ENCODE data around the gene SLC39A9. TPM values are rescaled to one million over a fixed set of nuclear protein-coding genes. Genes with fewer than 3 reads are reported as not detected.

Gene SLC39A9
- total and polyA plus RNA-seq, 2 experiments from 2014 or later = 17.7 to 48.1 TPM

DNA sequence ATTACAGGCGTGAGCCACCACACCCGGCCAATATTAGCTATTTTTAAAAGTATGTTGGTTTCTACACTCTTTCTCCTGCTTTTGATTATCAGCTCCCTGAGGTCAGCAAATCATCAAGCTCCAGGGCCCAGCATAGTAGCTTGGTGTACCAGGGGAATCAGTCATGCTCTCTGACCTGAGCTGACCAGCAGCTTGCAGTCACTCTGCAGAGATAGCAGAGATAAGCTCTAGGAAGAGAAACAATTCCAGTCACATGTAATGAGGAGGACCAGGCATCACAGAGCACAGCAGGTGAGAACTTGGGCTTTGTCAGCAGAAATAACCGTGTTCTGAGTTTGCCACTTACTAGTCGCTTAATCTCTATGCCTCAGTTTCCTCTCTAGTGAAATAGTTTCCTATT, 94.5 kb downstream of the SLC39A9 start:
- Mint-ChIP-seq H3K4me1 (no peaks in the 10 kb centered on the region), H3K4me3 (no peak overlapping the region)
- no peak for DNase-seq (ENCODE audit: low spot score)

More for the DNA sequence above, 94.5 kb downstream of the SLC39A9 start:
- Mint-ChIP-seq H3K27me3 (ENCODE audit: insufficient read depth, low read depth, poor library complexity) (peaks cover 5% of the 10 kb centered on the region), H3K27ac (no peak overlapping the region), H3K9me3 (no peaks in the 10 kb centered on the region), H3K36me3 (ENCODE audit: low read depth) (no peaks in the 10 kb centered on the region)
- no peak overlapping the region for H3K4me2 ChIP-seq
- H4K20me1 ChIP-seq (replicated peaks; ENCODE audit: insufficient read depth) = no peaks in the 10 kb centered on the region; the same call in 1 of the 2 replicates
- no peak overlapping the region for H3K27ac ChIP-seq (ENCODE audit: low read depth)
- no peaks in the 10 kb centered on the region for H3K4me1 ChIP-seq (ENCODE audit: insufficient read depth)
- no peak for ATAC-seq
- TF ChIP-seq POLR2AphosphoS5 (IDR thresholded peaks at IDR 0.05; ENCODE audit: low read depth) (no peak), STAT1 (IDR thresholded peaks at IDR 0.05; ENCODE audit: unreplicated experiment) (no peak), CREB1 (CRISPR knock-in tag; IDR thresholded peaks at IDR 0.05; ENCODE audit: low read depth) (no peak), ZNF331 (CRISPR knock-in tag; IDR thresholded peaks at IDR 0.05; ENCODE audit: low read depth) (no peak), JUNB (IDR thresholded peaks at IDR 0.05; ENCODE audit: unreplicated experiment) (no peak), NANOG (IDR thresholded peaks at IDR 0.05; ENCODE audit: borderline replicate concordance) (no peak), EZH2 (IDR thresholded peaks at IDR 0.05; ENCODE audit: low read depth, unreplicated experiment) (no peak), ZNF114 (CRISPR knock-in tag; IDR thresholded peaks at IDR 0.05) (no peak), EZH2phosphoT487 (IDR thresholded peaks at IDR 0.05; ENCODE audit: unreplicated experiment) (no peak)
- TF ChIP-seq, protein P1, sequence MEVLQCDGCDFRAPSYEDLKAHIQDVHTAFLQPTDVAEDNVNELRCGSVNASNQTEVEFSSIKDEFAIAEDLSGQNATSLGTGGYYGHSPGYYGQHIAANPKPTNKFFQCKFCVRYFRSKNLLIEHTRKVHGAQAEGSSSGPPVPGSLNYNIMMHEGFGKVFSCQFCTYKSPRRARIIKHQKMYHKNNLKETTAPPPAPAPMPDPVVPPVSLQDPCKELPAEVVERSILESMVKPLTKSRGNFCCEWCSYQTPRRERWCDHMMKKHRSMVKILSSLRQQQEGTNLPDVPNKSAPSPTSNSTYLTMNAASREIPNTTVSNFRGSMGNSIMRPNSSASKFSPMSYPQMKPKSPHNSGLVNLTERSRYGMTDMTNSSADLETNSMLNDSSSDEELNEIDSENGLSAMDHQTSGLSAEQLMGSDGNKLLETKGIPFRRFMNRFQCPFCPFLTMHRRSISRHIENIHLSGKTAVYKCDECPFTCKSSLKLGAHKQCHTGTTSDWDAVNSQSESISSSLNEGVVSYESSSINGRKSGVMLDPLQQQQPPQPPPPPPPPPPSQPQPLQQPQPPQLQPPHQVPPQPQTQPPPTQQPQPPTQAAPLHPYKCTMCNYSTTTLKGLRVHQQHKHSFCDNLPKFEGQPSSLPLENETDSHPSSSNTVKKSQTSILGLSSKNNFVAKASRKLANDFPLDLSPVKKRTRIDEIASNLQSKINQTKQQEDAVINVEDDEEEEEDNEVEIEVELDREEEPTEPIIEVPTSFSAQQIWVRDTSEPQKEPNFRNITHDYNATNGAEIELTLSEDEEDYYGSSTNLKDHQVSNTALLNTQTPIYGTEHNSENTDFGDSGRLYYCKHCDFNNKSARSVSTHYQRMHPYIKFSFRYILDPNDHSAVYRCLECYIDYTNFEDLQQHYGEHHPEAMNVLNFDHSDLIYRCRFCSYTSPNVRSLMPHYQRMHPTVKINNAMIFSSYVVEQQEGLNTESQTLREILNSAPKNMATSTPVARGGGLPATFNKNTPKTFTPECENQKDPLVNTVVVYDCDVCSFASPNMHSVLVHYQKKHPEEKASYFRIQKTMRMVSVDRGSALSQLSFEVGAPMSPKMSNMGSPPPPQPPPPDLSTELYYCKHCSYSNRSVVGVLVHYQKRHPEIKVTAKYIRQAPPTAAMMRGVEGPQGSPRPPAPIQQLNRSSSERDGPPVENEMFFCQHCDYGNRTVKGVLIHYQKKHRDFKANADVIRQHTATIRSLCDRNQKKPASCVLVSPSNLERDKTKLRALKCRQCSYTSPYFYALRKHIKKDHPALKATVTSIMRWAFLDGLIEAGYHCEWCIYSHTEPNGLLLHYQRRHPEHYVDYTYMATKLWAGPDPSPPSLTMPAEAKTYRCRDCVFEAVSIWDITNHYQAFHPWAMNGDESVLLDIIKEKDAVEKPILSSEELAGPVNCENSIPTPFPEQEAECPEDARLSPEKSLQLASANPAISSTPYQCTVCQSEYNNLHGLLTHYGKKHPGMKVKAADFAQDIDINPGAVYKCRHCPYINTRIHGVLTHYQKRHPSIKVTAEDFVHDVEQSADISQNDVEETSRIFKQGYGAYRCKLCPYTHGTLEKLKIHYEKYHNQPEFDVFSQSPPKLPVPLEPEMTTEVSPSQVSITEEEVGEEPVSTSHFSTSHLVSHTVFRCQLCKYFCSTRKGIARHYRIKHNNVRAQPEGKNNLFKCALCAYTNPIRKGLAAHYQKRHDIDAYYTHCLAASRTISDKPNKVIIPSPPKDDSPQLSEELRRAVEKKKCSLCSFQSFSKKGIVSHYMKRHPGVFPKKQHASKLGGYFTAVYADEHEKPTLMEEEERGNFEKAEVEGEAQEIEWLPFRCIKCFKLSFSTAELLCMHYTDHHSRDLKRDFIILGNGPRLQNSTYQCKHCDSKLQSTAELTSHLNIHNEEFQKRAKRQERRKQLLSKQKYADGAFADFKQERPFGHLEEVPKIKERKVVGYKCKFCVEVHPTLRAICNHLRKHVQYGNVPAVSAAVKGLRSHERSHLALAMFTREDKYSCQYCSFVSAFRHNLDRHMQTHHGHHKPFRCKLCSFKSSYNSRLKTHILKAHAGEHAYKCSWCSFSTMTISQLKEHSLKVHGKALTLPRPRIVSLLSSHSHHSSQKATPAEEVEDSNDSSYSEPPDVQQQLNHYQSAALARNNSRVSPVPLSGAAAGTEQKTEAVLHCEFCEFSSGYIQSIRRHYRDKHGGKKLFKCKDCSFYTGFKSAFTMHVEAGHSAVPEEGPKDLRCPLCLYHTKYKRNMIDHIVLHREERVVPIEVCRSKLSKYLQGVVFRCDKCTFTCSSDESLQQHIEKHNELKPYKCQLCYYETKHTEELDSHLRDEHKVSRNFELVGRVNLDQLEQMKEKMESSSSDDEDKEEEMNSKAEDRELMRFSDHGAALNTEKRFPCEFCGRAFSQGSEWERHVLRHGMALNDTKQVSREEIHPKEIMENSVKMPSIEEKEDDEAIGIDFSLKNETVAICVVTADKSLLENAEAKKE (CRISPR knock-in tag; IDR thresholded peaks at IDR 0.05) = no peak
- TF ChIP-seq, protein P2, sequence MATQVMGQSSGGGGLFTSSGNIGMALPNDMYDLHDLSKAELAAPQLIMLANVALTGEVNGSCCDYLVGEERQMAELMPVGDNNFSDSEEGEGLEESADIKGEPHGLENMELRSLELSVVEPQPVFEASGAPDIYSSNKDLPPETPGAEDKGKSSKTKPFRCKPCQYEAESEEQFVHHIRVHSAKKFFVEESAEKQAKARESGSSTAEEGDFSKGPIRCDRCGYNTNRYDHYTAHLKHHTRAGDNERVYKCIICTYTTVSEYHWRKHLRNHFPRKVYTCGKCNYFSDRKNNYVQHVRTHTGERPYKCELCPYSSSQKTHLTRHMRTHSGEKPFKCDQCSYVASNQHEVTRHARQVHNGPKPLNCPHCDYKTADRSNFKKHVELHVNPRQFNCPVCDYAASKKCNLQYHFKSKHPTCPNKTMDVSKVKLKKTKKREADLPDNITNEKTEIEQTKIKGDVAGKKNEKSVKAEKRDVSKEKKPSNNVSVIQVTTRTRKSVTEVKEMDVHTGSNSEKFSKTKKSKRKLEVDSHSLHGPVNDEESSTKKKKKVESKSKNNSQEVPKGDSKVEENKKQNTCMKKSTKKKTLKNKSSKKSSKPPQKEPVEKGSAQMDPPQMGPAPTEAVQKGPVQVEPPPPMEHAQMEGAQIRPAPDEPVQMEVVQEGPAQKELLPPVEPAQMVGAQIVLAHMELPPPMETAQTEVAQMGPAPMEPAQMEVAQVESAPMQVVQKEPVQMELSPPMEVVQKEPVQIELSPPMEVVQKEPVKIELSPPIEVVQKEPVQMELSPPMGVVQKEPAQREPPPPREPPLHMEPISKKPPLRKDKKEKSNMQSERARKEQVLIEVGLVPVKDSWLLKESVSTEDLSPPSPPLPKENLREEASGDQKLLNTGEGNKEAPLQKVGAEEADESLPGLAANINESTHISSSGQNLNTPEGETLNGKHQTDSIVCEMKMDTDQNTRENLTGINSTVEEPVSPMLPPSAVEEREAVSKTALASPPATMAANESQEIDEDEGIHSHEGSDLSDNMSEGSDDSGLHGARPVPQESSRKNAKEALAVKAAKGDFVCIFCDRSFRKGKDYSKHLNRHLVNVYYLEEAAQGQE (IDR thresholded peaks at IDR 0.05; ENCODE audit: unreplicated experiment) = no peak
- TF ChIP-seq, protein P3, sequence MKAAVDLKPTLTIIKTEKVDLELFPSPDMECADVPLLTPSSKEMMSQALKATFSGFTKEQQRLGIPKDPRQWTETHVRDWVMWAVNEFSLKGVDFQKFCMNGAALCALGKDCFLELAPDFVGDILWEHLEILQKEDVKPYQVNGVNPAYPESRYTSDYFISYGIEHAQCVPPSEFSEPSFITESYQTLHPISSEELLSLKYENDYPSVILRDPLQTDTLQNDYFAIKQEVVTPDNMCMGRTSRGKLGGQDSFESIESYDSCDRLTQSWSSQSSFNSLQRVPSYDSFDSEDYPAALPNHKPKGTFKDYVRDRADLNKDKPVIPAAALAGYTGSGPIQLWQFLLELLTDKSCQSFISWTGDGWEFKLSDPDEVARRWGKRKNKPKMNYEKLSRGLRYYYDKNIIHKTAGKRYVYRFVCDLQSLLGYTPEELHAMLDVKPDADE (IDR thresholded peaks at IDR 0.05) = no peak
- TF ChIP-seq, protein P4, sequence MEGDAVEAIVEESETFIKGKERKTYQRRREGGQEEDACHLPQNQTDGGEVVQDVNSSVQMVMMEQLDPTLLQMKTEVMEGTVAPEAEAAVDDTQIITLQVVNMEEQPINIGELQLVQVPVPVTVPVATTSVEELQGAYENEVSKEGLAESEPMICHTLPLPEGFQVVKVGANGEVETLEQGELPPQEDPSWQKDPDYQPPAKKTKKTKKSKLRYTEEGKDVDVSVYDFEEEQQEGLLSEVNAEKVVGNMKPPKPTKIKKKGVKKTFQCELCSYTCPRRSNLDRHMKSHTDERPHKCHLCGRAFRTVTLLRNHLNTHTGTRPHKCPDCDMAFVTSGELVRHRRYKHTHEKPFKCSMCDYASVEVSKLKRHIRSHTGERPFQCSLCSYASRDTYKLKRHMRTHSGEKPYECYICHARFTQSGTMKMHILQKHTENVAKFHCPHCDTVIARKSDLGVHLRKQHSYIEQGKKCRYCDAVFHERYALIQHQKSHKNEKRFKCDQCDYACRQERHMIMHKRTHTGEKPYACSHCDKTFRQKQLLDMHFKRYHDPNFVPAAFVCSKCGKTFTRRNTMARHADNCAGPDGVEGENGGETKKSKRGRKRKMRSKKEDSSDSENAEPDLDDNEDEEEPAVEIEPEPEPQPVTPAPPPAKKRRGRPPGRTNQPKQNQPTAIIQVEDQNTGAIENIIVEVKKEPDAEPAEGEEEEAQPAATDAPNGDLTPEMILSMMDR (conservative IDR thresholded peaks at IDR 0.05; ENCODE audit: low read depth in 2 of 2) = no peak
- no peaks in the 10 kb centered on the region for H3K9me2 ChIP-seq (ENCODE audit: insufficient read depth)
- H3F3A ChIP-seq (replicated peaks; ENCODE audit: low read depth) = no peaks in the 10 kb centered on the region
- no peak overlapping the region for H2AFZ ChIP-seq
- H3K27me3 ChIP-seq (ENCODE audit: insufficient read depth) = no peaks in the 10 kb centered on the region
- H3K4me3 ChIP-seq = no peak overlapping the region
- no peaks in the 10 kb centered on the region for H3K36me3 ChIP-seq (ENCODE audit: insufficient read depth)
- no peaks in the 10 kb centered on the region for H3K79me2 ChIP-seq (replicated peaks; ENCODE audit: insufficient read depth)

Data from GM23338 (cell line).